ENCODE results near the gene GCLC.
"Not testable (repeated sequence)": the region's sequence is repeated elsewhere in the genome, so short reads cannot be mapped to it uniquely, and the experiment has no call there.

The GCLC gene

GRCh38 chr6:53492860-53493634 lies 51.9 kb downstream of the GCLC start:
- DNase-seq (ENCODE audit: low read depth), result peak; percentile 59

- DNase-seq (ENCODE audit: low read depth), result no peak
These were observed 57.8 kb downstream of the GCLC start for GRCh38 chr6:53487080-53487479.

GRCh38 chr6:53486679-53487078 lies 58.2 kb downstream of the GCLC start:
- no peak for DNase-seq (ENCODE audit: low read depth)

GRCh38 chr6:53484476-53485280 lies 60.2 kb downstream of the GCLC start:
- DNase-seq (ENCODE audit: low read depth), result peak; percentile 68

GRCh38 chr6:53483423-53484353 lies 61.2 kb downstream of the GCLC start:
- DNase-seq (ENCODE audit: low read depth), result peak; percentile 19

- no peak for DNase-seq (ENCODE audit: low read depth)
These were observed 63.6 kb downstream of the GCLC start for GRCh38 chr6:53481323-53481722.

- not testable (repeated sequence) for DNase-seq (ENCODE audit: low read depth)
These were observed 64.1 kb downstream of the GCLC start for GRCh38 chr6:53480774-53481173.

- no peak for DNase-seq (ENCODE audit: low read depth)
These were observed 65.0 kb downstream of the GCLC start for GRCh38 chr6:53479871-53480270.

GRCh38 chr6:53476964-53477363 lies 67.9 kb downstream of the GCLC start:
- peak; percentile 43 for DNase-seq (ENCODE audit: low read depth)

- no peak for DNase-seq (ENCODE audit: low read depth)
These were observed 70.9 kb downstream of the GCLC start for GRCh38 chr6:53474010-53474409.

GRCh38 chr6:53469163-53469562 lies 75.7 kb downstream of the GCLC start:
- peak; percentile 11 for DNase-seq (ENCODE audit: low read depth)

- DNase-seq (ENCODE audit: low read depth), result peak; percentile 68
These were observed 78.6 kb downstream of the GCLC start for GRCh38 chr6:53466257-53466656.

GRCh38 chr6:53465732-53466131 lies 79.2 kb downstream of the GCLC start:
- peak; percentile 61 for DNase-seq (ENCODE audit: low read depth)

GRCh38 chr6:53464927-53465460 lies 79.9 kb downstream of the GCLC start:
- DNase-seq (ENCODE audit: low read depth), result peak; percentile 37

- no peak for DNase-seq (ENCODE audit: low read depth)
These were observed 80.4 kb downstream of the GCLC start for GRCh38 chr6:53464483-53464882.

GRCh38 chr6:53461696-53462095 lies 83.2 kb downstream of the GCLC start:
- DNase-seq (ENCODE audit: low read depth), result no peak

- DNase-seq (ENCODE audit: low read depth), result no peak
These were observed 83.8 kb downstream of the GCLC start for GRCh38 chr6:53461041-53461656.

GRCh38 chr6:53458105-53458866 lies 86.6 kb downstream of the GCLC start:
- DNase-seq (ENCODE audit: low read depth), result no peak

GRCh38 chr6:53456809-53457208 lies 88.1 kb downstream of the GCLC start:
- no peak for DNase-seq (ENCODE audit: low read depth)

GRCh38 chr6:53455678-53456077 lies 89.2 kb downstream of the GCLC start:
- DNase-seq (ENCODE audit: low read depth), result no peak

- DNase-seq (ENCODE audit: low read depth), result no peak
These were observed 93.7 kb downstream of the GCLC start for GRCh38 chr6:53451165-53451564.

Measured in iris pigment epithelial cell (primary cell).